GM21367 (cell line): ENCODE results near the gene RIC8B.

ENCODE experiments used
- ATAC-seq: cut with Tn5 transposase; IDR thresholded peaks from one replicate; pipeline ENCODE4 v1.9.1; 2021; ENCODE audit not compliant: unreplicated experiment

The RIC8B gene

GRCh38 chr12:106866426-106867080 lies 92.1 kb downstream of the RIC8B start:
- ATAC-seq: no peak

GRCh38 chr12:106867651-106868050 lies 93.2 kb downstream of the RIC8B start:
- no peak for ATAC-seq

- ATAC-seq: no peak
Measured at GRCh38 chr12:106868982-106869700, 94.7 kb downstream of the RIC8B start.

GRCh38 chr12:106870116-106870515 lies 95.6 kb downstream of the RIC8B start:
- no peak for ATAC-seq

- ATAC-seq: no peak
Measured at GRCh38 chr12:106871477-106871876, 97.0 kb downstream of the RIC8B start.

- no peak for ATAC-seq
Measured at GRCh38 chr12:106873983-106874382, 99.5 kb downstream of the RIC8B start.

GRCh38 chr12:106878804-106879203 lies 104.3 kb downstream of the RIC8B start:
- no peak for ATAC-seq

GRCh38 chr12:106879612-106880011 lies 105.1 kb downstream of the RIC8B start:
- ATAC-seq: no peak

GRCh38 chr12:106883426-106883825 lies 108.9 kb downstream of the RIC8B start:
- ATAC-seq: no peak

GRCh38 chr12:106885026-106885425 lies 110.5 kb downstream of the RIC8B start:
- ATAC-seq: no peak

GRCh38 chr12:106885541-106886249 lies 111.2 kb downstream of the RIC8B start:
- ATAC-seq: no peak

GRCh38 chr12:106886932-106887331 lies 112.5 kb downstream of the RIC8B start:
- ATAC-seq: no peak

GRCh38 chr12:106888348-106888970 lies 114.0 kb downstream of the RIC8B start:
- ATAC-seq: no peak

GRCh38 chr12:106889326-106889725 lies 114.8 kb downstream of the RIC8B start:
- ATAC-seq: no peak

GRCh38 chr12:106889950-106890626 lies 115.6 kb downstream of the RIC8B start:
- ATAC-seq: no peak

GRCh38 chr12:106892075-106892474 lies 117.6 kb downstream of the RIC8B start:
- no peak for ATAC-seq

GRCh38 chr12:106893451-106893850 lies 119.0 kb downstream of the RIC8B start:
- no peak for ATAC-seq

GRCh38 chr12:106894774-106895173 lies 120.3 kb downstream of the RIC8B start:
- no peak for ATAC-seq

GRCh38 chr12:106896603-106897002 lies 122.1 kb downstream of the RIC8B start:
- ATAC-seq: no peak

GRCh38 chr12:106897082-106897481 lies 122.6 kb downstream of the RIC8B start:
- no peak for ATAC-seq
